Inferior parietal cortex (tissue), 1 donor: ENCODE measurements around the gene WDR49.

Experiments used
- DNase-seq: peaks from one replicate; pipeline ENCODE4 v3.0.0-alpha.2; 2016; ENCODE audit errors: extremely low spot score

WDR49 gene

GRCh38 chr3:167489571-167489970 is 164.2 kb downstream of the WDR49 start:
- DNase-seq, result no peak

- no peak for DNase-seq
Observed at GRCh38 chr3:167487556-167487955, 166.2 kb downstream of the WDR49 start.

DNA sequence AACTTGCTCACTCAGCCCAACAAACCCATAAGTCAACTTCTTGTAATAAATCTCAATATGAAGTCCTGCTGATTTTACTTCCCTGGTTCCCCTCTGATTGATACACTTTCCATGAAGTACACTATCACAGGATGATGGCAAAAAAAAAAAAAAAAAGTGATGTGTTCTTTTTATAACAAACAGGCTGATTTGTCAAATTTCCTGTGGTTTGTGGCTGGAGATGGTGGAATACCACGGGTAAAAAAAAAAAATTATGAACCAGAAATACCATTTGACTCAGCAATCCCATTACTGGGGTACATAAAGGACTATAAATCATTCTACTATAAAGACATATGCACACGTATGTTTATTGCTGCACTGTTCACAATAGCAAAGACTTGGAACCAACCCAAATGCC is 169.2 kb downstream of the WDR49 start:
- no peak for DNase-seq

GRCh38 chr3:167483708-167484475 is 169.8 kb downstream of the WDR49 start:
- DNase-seq, result no peak

DNA sequence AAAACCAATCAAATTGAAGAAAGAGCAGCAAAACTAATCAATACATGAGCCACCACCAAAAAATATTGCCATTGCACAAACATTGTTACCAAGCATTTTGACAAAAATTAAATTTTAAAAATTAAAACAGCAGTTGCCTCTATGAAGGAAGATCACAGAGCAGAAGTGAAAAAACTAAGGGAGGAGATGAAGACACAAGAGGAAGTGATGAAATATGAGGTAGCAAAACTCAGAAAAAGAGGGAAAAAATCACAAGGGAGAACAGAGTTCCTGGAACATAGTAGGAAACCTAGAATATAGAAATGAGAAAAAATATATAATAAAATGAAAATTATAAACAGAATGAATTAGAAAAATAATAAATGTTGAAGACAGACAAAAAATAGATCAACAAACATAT is 172.6 kb downstream of the WDR49 start:
- DNase-seq, result no peak

GRCh38 chr3:167480748-167481147 is 173.0 kb downstream of the WDR49 start:
- DNase-seq, result no peak

GRCh38 chr3:167473863-167474262 is 179.9 kb downstream of the WDR49 start, which contains the start of gene SERPINI2:
SERPINI2 (minus strand) TSS chr3:167474042; CDS start chr3:167471834, 2,208 bp downstream.
- DNase-seq, result no peak

DNA sequence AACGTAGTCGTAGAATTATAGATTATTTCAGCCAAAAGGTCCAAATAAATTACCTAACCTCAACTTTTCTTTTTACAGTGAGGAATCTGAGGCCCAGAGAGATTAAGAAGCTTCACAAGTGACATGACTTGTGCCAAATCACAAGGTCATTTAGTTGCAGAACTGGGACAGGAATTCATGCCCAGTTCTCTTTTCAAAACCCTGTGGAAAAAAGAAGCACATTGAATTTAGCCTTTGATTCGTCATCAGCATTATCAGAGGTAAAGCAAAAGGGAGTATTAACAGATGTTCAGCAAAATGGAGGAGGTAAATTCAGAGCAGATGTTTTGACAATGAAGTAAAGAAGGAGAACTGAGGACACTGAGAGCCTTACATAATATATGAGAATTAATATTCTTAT is 184.4 kb downstream of the WDR49 start:
- no peak for DNase-seq

DNA sequence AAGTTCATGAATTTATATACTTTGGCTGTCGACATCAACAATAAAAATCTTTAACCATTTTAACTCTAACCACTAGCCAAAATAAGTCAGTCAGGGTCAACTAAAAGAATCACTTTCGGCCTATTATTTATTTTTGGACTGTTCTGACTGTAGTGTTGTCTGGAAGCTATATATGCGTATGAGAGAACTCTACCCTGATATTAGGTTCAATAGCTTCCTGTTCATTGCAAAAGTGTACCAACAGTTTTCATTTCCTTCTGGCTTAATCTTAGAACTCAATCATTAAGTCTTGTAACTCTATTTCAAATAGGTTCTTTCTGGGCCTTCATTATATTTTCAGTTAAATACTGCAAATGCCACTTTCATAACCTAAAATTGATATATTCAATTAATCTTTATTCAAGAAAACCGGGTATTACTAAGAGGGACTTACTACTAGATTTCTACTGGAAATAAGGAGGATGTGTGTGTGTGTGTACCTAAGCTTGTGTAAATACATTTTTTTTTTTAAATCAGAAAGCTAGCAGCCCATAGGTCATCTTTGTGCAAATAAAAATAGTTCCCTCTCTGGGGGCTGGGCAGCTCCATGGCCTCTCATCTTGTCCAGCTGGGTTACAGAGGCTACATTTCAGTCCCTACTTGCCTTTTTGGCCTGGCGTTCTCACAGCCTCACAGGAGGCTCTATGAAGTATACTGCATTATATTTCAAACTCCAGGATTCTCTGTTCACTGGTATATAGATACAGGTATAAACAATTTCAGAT is 185.7 kb downstream of the WDR49 start:
- DNase-seq, result no peak

- DNase-seq, result peak; percentile 61
Observed at GRCh38 chr3:167466966-167467365, 186.8 kb downstream of the WDR49 start.

- no peak for DNase-seq
Observed at GRCh38 chr3:167456157-167456799, 197.5 kb downstream of the WDR49 start.

GRCh38 chr3:167453815-167454214 is 199.9 kb downstream of the WDR49 start:
- no peak for DNase-seq

DNA sequence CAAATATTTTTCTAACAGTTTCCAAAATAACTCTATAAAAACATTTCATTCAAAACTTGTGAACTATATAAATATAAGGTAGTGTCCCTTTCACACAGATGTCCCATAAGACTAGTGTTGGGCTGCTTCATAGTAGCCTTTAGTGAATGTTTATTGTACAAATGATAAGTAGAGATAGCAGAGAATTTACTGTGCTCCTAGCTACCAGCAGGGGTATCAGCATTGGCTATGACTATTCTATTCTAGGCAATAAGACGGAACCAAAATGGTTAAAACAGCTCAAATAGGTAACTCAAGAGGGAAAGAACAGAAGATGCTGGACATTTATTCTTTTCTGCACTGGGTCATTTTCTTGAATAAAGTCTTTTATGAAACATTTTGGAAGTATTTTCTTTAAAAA is 202.5 kb downstream of the WDR49 start:
- no peak for DNase-seq

- DNase-seq, result no peak
Observed at GRCh38 chr3:167450675-167451074, 203.1 kb downstream of the WDR49 start.

DNA sequence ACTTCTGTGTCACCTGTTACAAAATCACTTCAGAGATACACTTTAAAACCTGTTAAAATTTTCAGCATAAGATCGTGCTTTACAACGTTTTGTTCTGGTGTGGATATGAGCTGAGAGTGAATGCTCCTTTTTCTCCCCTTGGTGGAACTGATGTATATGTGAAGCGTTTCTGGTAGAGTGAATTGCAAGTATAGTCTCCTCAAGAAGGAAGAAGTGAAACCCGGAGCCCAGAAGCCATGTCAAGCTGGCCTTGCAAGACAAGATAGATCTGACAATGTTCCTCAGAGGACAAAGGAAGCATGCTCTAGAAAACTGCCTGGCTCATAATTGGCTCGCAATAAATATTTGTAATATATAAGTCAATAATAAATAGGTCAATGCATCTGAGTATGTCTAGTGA is 203.5 kb downstream of the WDR49 start:
- no peak for DNase-seq

- DNase-seq, result no peak
Observed at GRCh38 chr3:167445491-167445890, 208.3 kb downstream of the WDR49 start.

GRCh38 chr3:167441256-167441655 is 212.5 kb downstream of the WDR49 start:
- no peak for DNase-seq

GRCh38 chr3:167437428-167438139 is 216.2 kb downstream of the WDR49 start:
- no peak for DNase-seq
